NCI-H226 (cell line): ENCODE data around the gene TRABD.
"Not testable (repeated sequence)": the region's sequence is repeated elsewhere in the genome, so short reads cannot be mapped to it uniquely, and the experiment has no call there.

Experiments used
- DNase-seq: peaks from one replicate; pipeline ENCODE4 v3.0.0-alpha.2; 2015

TRABD gene

DNA sequence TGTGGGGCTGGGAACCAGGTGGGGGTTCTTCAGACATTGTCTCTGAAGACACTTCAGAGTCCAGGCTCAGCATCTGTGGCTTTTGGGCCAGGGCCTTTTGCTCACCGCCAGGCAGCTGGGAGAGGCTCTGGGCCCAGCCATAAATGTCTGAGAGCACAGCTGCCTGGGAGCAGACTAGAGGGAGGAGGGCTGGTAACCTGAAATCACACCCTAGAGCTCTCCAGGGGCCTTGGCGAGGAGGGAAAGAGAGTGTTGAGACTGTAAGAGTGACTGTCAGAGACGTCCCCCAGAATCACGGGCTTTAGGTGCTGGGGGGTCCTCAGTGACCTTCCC, 4.1 kb downstream of the TRABD start:
- DNase-seq, result no peak

DNA sequence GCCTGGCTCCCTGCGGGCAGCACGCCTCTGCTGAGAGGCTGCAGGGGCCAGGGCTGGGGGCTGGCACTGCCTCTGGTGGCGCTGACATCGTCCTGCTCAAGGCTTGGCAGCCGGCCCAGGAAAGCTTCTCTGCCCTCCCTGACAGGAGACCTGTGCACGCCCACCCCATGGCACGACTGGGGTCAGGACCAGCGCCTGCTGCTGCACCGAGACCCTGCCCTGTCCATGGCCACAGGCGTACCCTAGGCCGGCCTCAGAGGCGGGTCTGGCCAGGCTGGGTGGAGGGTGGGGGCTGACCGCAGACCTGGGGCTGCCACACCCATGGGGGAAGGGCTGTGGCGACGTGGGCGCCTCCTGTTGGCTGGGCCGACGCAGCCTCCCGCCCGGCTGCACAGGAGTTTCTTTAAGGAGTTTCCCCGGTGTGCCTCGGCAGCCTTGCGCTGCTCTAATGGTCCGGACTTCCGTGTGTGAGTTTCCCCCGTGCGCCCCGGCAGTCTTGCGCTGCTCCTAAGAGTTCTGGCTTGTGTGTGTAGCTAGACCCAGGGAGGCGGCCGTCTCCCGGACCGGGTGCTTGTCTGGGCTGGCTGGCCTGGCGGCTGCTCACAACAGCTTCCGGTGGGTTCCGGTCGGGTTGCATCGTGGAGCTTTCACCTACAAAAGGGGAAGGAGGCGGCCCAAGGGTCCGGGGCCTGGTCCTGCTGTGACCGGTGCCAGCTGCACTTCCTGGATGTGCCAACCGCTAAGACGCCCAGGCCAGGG, 4.6 kb downstream of the TRABD start:
- peak; percentile 41 for DNase-seq

DNA sequence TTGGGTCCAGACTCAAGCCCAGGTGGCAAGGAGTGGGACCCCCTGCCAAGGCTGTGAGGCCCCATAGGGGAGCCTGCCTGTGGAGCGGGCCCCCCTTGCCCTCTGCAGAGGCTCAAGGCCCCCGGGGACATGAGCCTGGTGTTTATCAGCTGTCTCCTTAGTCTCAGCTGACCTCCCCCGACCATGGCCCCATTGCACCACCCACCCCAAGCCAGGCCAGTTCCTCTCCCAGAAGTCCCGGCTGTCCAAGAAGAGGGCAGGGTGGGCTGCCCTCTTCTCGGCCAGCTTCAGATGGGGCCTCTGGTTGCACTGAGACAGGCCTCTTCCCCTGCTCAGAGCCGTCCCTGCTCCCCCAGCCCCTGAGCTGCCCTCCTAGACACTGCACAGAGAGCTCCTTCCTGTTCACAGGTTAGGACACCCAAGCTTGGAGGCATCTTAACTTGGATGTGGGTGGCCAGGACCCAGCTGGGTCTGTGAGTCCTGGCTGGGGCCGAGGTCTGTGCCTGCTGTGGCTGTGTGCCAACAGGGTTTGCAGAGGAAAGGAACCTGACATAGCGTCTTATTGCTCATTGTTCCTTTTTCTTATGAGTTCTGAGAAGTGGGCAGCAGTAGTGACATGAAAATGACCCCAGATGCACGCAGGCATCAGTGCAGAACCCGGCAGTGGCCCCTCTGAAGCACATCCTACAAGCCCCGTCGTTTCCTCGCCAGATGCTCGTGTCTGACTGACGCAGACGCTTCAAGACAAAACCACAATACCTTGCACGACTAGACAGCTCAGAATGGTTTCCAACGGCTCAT, 5.4 kb downstream of the TRABD start:
- no peak for DNase-seq

DNA sequence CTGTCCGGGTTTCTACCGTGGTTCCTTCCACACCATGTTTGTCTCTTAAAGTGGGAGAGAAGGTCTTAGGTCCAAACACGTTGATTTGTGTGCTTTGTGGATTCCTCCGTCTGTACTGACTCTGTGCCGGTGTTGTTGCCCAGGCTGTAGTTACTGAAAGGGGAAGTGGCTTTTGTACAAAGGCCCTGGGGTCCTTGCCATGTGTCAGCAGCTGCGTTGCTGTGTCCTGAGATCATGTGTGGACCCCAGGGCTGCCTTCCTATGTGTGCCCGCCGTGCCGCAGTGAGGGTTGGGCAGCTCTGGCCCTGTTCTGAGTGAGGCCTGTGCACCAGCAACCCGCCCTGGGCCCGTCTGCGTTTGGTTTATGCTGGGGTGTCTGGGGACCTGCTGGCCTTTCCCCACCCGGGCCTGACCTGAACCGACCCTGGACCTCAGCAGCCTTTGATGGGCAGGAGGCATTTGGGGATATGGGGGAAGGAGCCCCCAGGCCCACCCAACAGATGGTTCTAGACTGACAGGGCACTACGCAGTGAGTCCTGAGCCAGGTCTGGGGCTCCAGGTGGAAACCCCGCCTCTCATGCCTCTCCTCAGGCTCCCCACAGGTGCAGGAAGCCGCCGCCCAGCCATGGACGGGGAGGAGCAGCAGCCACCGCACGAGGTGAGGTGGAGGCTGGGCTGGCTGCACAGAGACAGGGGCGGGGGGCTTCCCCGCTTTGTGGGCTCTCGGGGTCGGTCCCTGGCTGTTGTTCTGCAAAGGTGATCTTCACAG, 6.9 kb downstream of the TRABD start:
- no peak for DNase-seq

DNA sequence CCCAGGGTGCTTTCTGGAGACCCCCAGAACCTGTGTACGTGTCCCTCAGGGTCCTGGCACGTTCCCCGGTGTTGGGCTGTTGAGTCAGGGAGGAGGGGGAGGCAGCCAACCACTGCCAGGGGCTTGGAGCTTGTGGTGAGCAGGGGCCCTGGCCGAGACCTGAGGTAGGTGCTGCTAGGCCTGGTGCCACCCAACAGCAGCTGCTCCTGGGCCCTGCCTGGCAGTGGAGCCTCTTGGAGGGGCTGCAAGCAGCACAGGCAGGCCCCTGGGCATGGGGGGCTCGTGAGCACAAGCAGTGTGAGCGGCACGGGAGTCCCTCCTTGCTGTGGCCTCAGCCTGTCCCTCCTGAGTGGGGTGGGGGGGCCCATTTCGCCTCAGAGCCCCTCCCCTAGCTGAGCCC, 7.9 kb downstream of the TRABD start:
- DNase-seq, result no peak

DNA sequence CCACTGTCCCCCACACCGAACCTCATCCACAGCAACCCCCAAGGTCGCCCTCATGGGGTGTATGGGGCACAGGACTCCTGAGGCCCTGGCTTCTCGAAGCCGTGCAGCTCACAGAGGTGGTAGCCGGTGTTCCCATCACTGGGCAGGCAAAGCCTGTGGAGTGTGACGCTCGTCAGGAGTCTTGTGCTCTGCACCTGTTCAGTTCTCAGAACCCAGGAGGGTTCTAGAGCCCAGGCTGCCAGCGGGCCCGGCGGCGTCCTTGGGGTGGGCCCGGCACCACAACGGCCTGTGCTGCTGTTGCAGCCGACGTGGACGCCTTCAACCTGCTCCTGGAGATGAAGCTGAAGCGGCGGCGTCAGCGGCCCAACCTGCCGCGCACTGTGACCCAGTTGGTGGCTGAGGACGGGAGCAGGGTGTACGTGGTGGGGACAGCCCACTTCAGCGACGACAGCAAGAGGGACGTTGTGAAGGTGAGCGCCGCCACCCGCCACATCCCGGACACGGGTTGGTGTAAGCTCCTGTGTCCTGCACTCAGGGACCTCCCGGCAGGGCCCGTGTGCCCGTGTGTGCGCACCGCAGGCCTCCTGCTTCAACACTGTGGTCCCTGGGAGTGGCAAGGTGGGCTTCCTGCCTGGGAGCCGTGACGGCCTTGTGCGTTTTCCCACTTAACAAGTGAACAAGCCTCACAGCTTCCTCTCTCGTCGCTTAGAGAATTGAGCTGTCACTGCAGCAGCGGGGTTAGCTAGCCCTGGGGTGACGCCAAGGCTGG, 8.5 kb downstream of the TRABD start:
- DNase-seq, result no peak

DNA sequence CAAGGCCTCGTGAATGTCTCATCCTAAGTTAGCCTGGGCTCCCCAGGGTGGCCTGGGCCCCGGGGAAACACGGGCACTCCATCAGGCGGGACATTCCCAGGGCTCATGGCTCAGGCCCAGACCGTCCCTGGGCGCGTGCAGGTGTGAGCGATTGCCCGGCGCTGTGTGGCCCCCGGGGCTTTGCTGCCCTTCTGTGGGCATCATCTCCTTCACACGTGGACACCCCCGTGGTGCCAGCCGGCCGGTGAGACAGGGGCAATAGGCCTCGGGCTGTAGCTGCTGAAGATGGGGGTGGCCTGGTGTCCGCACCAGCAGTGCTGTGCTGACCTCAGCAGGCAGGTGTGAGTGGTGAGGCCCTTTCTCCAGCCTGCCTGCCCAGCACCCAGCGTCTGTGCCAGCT, 10.5 kb downstream of the TRABD start:
- DNase-seq, result no peak

DNA sequence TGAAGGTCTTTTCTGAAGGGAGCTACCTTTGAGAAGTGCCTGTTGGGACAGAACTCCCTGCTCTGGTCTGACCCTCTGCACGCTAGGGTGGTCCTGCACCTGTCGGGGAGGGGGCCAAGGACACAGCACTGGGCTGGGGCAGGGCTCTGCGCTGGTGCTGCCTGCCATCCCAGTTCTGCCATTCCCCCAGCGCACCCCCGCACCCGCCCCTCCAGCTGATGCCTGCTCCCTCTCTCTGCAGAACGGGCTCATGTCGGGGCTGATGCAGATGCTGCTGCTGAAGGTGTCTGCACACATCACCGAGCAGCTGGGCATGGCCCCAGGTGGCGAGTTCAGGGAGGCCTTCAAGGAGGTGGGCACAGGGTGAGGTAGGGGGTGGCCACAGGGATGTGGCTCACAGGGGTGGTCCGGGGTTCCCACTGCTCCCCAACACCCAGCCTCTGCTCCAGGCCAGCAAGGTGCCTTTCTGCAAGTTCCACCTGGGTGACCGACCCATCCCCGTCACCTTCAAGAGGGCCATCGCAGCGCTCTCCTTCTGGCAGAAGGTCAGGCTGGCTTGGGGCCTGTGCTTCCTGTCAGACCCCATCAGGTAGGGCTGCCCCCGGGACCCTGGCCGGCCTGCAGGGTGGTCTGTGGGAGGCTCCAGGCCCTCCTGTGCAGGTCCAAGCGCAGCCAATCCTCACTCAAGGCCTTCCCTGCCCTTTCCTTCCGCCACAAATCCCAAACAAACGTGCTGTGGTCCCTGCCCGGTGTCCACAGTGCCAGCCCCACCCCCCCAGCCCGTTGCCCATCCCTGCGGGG, 11.5 kb downstream of the TRABD start:
- DNase-seq, result no peak

DNA sequence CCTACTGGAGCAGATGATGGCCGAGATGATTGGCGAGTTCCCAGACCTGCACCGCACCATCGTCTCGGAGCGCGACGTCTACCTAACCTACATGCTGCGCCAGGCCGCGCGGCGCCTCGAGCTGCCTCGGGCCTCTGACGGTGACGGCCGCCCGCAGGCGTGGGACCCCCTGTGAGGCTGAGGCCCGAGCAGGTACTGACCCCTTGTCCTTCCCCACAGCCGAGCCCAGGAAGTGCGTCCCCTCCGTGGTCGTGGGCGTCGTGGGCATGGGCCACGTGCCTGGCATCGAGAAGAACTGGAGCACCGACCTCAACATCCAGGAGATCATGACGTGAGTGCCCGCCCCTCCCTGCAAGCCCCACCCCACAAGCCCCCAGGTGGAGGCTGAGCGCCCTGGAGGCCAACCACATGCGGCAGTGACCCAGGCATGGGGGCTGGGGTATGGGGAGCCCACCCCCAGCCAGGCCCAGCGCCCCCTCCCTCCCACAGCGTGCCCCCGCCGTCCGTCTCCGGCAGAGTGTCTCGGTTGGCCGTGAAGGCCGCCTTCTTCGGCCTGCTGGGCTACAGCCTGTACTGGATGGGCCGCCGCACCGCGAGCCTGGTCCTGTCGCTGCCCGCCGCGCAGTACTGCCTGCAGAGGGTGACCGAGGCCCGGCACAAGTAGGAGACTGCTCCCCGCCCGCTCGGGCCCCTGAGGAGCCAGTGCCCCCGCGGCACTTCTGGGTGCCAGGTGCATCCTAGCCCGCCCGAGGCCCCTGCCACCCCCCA, 12.3 kb downstream of the TRABD start:
- no peak for DNase-seq

DNA sequence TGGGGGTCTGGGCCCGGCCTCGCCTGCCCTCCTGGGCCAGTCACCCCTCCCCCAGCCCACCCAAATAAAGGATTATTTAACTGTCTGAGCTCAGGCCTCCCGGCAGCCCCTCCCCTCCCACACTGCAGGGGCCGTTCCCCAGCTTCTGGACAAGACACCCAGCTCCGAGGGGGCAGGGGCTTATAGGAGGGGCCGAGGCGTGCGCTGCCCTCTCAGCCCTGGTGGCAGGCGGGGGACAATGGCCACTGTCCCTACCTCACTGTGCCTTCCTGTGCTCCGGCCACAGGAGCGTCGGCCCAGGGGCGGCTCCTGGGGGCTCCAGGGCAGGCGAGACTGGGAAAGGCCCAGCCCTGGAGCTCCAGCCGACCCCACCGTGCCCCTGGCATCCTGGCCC, 12.9 kb downstream of the TRABD start:
- no peak for DNase-seq

DNA sequence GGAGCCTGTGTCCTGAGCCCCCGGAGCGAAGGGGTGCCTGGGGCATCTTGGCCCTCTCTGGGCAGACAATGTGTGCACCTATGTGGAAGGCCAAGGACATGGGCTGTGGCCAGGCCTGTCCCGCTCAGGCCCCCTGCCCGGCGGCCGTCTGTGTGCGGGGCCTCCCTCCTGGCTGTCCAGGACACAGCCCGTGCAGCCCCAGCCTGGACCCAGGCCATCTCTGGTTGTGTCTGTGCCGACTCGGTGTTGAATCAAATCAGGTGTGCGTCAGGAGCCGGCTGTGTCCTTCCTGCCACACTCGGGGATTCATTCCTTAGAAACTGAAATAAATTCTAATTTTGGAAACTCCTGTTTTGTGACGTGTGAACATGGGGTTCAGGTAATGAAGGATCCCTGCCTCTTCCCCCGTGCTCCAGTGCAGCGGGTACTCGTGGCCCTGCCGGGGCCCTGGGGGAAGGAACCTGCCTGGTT, 13.6 kb downstream of the TRABD start:
- DNase-seq, result no peak

DNA sequence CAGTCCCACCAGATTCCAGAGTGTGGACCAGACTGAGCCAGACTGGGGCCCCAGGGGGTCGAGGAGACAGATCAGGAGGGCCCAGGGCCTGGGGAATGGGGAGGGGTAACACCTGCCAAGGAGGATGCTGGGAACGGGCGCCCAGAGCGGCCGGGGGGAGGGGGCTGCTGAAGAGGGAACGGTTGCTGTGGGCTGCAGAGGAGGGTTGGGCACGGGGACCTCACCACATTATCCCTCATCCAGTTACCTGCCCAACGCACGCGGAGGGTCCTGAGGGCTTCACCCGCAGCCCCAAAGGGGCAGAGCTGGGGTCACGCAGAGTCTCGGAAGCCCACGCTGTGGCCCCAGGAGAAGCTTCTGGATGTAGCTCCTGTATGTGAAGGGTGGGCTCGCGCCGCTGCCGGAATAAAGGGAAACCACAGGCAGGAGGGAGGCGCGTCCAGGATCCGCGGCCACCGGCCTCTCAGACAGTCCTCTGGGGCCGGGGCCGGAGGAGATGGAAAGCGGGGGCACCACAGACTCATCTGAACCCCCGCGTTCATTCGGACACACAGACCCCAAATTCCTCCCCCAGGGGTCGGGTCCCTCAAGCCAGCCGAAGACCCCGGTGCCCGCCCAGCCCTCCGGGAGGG, 14.2 kb downstream of the TRABD start:
- DNase-seq, result no peak

DNA sequence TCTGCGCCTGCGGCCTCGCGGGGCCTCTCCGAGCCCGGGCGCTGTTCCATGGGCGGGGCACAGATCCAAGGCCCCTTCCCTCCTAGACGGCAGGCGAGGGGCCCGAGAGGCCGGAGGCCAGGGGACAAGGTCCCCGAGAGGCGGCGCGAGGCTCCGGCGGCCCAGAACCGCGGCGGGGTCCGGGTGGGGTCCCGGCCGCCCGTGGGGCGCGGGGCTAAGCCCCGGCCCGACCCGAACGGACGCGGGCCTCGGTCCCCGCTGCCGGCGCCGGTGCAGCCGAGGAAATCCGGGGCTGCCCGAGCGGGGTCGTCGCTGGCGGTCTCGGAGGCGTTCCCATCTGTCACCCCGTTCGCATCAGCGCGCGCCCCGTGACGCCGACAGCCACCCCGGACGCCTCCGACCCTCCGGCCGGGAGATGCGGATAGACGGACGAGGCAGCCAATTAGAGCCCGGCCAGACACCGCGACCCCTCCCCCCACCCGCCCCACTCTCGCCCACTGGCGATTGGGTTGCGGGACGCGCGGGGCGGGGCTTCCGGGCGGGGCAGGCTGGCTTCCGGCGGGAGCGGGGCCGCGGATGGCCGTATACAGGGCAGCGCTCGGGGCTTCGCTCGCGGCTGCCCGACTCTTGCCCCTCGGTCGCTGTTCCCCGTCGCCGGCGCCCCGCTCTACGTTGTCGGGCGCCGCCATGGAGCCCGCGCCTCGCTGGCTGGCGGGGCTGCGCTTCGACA, 14.9 kb downstream of the TRABD start, which contains the start of gene SELENOO:
SELENOO (plus strand) TSS at position 551 of the 730 bp plus-strand sequence; CDS start at position 577, 26 bp downstream.
- peak; percentile 57 for DNase-seq

DNA sequence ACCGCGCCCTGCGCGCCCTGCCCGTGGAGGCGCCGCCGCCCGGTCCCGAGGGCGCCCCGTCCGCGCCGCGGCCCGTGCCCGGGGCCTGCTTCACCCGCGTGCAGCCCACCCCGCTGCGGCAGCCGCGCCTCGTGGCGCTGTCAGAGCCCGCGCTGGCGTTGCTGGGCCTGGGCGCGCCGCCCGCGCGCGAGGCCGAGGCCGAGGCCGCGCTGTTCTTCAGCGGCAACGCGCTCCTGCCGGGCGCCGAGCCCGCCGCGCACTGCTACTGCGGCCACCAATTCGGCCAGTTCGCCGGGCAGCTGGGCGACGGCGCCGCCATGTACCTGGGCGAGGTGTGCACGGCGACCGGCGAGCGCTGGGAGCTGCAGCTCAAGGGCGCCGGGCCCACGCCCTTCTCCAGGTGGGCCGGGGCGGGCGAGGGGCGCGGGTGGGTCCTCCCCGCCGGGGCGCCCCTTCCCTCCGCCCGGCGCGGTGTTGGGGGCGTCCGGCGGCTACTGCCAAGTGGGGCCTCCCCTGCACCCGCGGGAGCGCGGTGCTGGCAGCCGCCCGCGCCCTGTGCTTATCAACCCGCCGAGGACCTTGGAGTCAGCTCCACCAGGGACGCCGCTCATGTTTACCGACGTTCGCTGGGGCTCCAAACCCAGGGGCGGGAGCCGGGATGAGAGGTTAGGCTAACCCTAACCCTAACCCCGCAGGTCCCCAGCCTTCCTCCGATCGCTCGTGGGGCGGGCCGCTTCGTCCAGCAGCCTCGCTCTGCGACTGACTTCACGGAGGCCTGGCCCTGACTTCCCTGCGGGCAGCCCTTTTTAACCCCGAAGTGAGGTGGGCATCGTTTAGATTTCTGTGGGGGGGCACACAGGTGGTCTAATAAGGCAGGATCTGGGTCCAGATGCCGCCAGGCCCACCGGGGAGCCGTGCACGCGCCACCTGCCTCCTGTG, 15.7 kb downstream of the TRABD start:
- DNase-seq, result no peak

DNA sequence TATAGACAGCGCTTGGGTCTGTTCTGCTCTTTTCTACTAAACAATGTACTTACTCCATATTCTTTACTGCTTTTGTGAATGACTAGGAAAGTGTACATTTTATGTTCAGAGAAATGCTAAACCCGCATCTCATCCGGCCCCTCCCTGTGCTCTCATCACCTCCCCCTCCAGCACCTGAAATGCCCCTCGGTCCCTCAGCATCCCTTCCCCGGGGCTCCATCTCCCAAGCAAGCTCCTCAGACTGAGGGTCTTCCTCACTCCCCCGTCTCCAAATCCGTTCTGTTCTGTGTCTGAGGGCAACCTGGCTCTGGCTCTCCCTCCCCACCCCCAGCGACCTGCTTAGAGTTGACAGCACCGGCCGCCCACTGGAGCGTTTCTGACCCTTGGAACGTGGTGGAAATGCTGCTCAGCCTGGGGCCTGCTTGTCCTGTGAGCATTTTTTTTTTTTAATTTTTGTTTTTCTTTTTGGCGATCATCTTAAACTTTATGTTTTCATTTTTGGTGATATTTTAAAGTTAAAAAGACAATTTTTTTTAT, 16.5 kb downstream of the TRABD start:
- DNase-seq, result no peak

DNA sequence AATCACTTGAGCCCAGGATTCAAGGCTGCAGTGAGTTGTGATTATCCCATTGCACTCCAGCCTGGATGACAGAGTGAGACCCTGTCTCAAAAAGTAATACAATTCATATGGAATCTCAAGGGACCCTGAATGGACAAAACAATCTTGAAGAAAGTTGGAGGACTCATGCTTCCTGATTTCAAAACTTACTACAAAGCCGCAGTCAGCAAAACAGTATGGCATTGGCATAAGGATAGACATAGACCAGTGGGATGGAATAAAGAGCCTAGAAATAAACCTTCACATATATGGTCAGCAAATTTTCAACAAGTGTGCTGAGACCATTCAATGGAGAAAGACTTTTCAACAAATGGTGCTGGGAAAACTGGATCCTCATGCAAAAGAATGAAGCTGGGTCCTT, 17.6 kb downstream of the TRABD start:
- no peak for DNase-seq

DNA sequence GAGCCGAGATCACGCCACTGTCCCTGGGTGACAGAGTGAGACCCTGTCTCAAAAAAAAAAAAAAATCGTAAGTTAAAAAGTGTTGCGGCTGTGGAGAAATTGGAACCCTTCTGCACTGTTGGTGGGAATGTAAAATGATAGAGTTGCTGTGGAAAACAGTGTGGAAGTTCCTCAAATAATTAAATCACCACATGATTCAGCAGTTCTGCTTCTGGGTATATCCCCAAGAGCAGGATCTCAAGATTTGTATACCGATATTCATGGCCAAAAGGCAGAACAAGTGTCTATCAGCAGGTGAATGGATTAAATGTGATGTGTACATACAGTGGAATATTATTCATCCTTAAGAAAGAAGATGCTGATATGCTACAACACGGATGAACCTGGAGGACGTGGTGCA, 18.9 kb downstream of the TRABD start:
- no peak for DNase-seq

DNA sequence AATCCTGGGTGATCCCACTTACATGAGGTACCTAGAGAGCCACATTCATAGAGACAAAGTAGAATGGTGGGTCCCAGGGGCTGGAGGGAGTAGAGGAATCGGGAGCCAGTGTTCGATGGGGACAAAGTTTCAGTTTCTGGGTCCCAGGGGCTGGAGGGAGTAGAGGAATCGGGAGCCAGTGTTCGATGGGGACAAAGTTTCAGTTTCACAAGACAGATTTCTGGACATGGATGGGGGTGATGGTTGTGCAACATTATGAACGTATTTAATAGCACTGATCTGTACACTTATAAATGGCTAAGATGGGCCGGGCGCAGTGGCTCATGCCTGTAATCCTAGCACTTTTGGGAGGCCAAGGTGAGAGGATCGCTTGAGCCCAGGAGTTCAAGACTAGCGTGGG, 19.3 kb downstream of the TRABD start:
- not testable (repeated sequence) for DNase-seq
